DND-41 (cell line): ENCODE results near the gene CD86.

Source experiments
- ATAC-seq: fragments of 200-7000 bp; cut with Tn5 transposase; 3 replicates; pipeline ENCODE4 v1.9.1; 2021; ENCODE audit warnings: low read depth; ENCODE audit not compliant: insufficient read depth
- DNase-seq: peaks from one replicate; pipeline ENCODE4 v3.0.0-alpha.2; 2020
- H2AFZ ChIP-seq: 2 replicates; pipeline ENCODE4 v1.6.0; 2012; ENCODE audit warnings: low read depth, low read length
- H3K27ac ChIP-seq: 2 replicates; pipeline ENCODE4 v1.5.1; 2012; ENCODE audit warnings: low read length, inconsistent platforms
- H3K27me3 ChIP-seq: fragments of 200-600 bp; sonication (generic); 2 replicates; pipeline ENCODE4 v1.6.0; 2012; ENCODE audit warnings: low read length, mild to moderate bottlenecking, inconsistent platforms; ENCODE audit not compliant: insufficient read depth, poor library complexity
- H3K36me3 ChIP-seq: 2 replicates; pipeline ENCODE4 v1.5.1; 2012; ENCODE audit warnings: low read length, inconsistent platforms; ENCODE audit not compliant: insufficient read depth
- H3K4me1 ChIP-seq: 2 replicates; pipeline ENCODE4 v1.5.1; 2012; ENCODE audit warnings: mild to moderate bottlenecking, low read length; ENCODE audit not compliant: insufficient read depth
- H3K4me2 ChIP-seq: 2 replicates; pipeline ENCODE4 v1.6.0; 2012; ENCODE audit warnings: mild to moderate bottlenecking, moderate library complexity, low read length, inconsistent platforms; ENCODE audit not compliant: insufficient read depth
- H3K4me3 ChIP-seq, 2 experiments: fragments of 200-600 bp in 1 of 2; shearing (Covaris generic) in 1 of 2; 2 replicates each; pipeline ENCODE4 v1.5.1; 2012 to 2016; ENCODE audit warnings: inconsistent platforms in 2 of 2, low read length in 2 of 2, mild to moderate bottlenecking in 2 of 2, low read depth in 1 of 2, moderate library complexity in 1 of 2
- H3K79me2 ChIP-seq: 2 replicates; pipeline ENCODE4 v1.6.0; 2012; ENCODE audit warnings: low read length, inconsistent platforms; ENCODE audit not compliant: insufficient read depth
- H3K9ac ChIP-seq: 2 replicates; pipeline ENCODE4 v1.6.0; 2012; ENCODE audit warnings: low read depth, mild to moderate bottlenecking, inconsistent platforms, low read length, moderate library complexity
- H3K9me3 ChIP-seq: 2 replicates; pipeline ENCODE4 v1.5.1; 2012; ENCODE audit warnings: low read length, moderate library complexity, mild to moderate bottlenecking, inconsistent platforms; ENCODE audit not compliant: insufficient read depth, severe bottlenecking
- H4K20me1 ChIP-seq: 2 replicates; pipeline ENCODE4 v1.6.0; 2012; ENCODE audit warnings: low read length; ENCODE audit not compliant: insufficient read depth
- CTCF ChIP-seq: IDR thresholded peaks from 2 replicates; pipeline ENCODE4 v1.5.1; 2012; ENCODE audit warnings: borderline replicate concordance, low read length, moderate library complexity, mild to moderate bottlenecking; ENCODE audit not compliant: poor library complexity, severe bottlenecking; ENCODE audit errors: extremely low read depth
- EZH2 ChIP-seq: IDR thresholded peaks from 3 replicates; pipeline ENCODE4 v1.6.1; 2012; ENCODE audit warnings: borderline replicate concordance, low read depth, mild to moderate bottlenecking, moderate library complexity, low read length, inconsistent platforms; ENCODE audit not compliant: severe bottlenecking

CD86 gene

GRCh38 chr3:122091602-122092295 is 36.6 kb downstream of the CD86 start:
- Histone ChIP-seq H3K27ac (no peak overlapping the region), H2AFZ (no peak overlapping the region), H3K36me3 (no peaks in the 10 kb centered on the region), H3K4me3 (no peak overlapping the region), H3K9me3 (no peaks in the 10 kb centered on the region), H3K4me2 (no peak overlapping the region), H3K27me3 (peaks cover 3% of the 10 kb centered on the region), H4K20me1 (no peaks in the 10 kb centered on the region), H3K79me2 (no peaks in the 10 kb centered on the region), H3K4me1 (no peaks in the 10 kb centered on the region), H3K9ac (no peak overlapping the region)
- no peak; the same call in 2 of the 3 replicates for ATAC-seq
- TF ChIP-seq EZH2 = no peak
- TF ChIP-seq CTCF = no peak
- DNase-seq = no peak

DNA sequence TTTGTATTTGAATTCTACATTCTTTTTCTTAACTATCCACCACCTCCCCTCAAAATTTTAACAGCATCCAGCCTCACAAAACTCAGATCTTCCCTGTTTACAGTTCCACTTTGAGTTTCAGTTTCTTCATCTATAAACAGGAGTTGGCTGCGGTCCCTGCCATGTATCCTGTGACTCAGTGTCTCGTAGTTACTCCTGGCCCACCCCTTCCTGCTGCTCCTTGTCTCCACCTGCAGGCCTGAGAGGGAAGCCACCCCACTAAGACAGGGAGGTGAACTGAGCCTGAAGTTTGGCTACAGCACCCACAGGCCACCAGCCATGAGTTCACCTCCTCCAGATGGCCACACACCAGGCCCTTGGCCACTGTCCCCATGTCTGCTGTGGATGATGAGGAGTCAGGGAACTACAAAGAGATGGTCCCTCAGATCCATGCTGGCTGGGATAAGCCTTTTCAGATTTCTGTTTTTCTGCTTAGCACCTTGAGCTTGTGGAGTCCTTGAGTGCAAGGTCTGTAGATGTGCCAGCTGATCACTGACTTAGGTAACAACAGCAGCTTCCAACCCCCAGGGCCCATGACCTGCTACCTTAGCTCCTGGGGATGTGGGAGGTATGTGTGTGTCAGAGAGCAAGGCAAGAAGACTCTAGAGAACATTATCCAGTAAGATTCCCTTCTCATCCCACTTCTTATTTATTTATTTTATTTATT is 37.5 kb downstream of the CD86 start:
- ATAC-seq = peak; percentile 80
- TF ChIP-seq CTCF (peak; percentile 69), EZH2 (no peak)
- H3K4me3 ChIP-seq = no peak overlapping the region

DNA sequence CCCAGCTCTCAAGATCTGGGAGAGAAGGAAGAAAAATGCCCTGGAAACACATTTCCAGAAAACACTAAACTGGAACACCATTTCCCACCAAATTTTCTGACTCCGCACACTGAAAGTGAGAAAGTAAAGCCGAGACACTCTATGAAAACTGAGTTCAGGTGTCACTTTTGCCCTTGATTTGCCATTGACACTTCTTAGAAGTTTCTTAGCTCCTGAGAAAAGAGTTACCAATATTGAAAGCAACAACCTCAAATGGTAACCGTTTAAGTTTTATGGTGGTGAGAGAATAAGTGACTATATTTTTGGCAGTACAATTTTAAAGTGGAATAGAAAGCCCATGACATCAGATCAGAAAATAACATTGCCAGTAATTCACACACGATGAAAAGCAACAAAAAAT is 39.0 kb downstream of the CD86 start:
- no peak for DNase-seq
- Histone ChIP-seq H3K79me2 (no peaks in the 10 kb centered on the region), H4K20me1 (no peaks in the 10 kb centered on the region), H3K27me3 (peaks cover 3% of the 10 kb centered on the region), H2AFZ (no peak overlapping the region), H3K27ac (no peak overlapping the region), H3K4me3 (no peak overlapping the region), H3K4me2 (no peak overlapping the region), H3K9ac (no peak overlapping the region), H3K36me3 (no peaks in the 10 kb centered on the region), H3K9me3 (no peaks in the 10 kb centered on the region), H3K4me1 (no peaks in the 10 kb centered on the region)
- no peak for TF ChIP-seq CTCF
- TF ChIP-seq EZH2 = no peak
- ATAC-seq = no peak

More for the DNA sequence above, 37.5 kb downstream of the CD86 start:
- Histone ChIP-seq H2AFZ (no peak overlapping the region), H4K20me1 (no peaks in the 10 kb centered on the region), H3K27me3 (peaks cover 3% of the 10 kb centered on the region), H3K9me3 (no peaks in the 10 kb centered on the region), H3K79me2 (no peaks in the 10 kb centered on the region), H3K9ac (no peak overlapping the region), H3K4me1 (no peaks in the 10 kb centered on the region), H3K36me3 (no peaks in the 10 kb centered on the region), H3K27ac (no peak overlapping the region), H3K4me2 (no peak overlapping the region)
- DNase-seq = peak; percentile 46
